Fibroblast of lung (primary cell): ENCODE measurements around the gene SCGB3A1.

ENCODE experiments used
- EZH2 ChIP-seq: IDR thresholded peaks from 2 replicates; pipeline ENCODE4 v1.5.1; 2012; ENCODE audit warnings: low read length, control low read depth, mild to moderate bottlenecking; ENCODE audit errors: missing control alignments
- TF ChIP-seq, protein P1 (sequence below), 2 donors: IDR thresholded peaks in 1 of 2; conservative IDR thresholded peaks in 1 of 2; 1 replicate in 1 of 2; 2 replicates in 1 of 2; pipeline ENCODE4 v1.5.1; 2011 to 2012; ENCODE audit warnings: low read length in 2 of 2, control low read depth in 1 of 2, inconsistent platforms in 1 of 2, low read depth in 1 of 2, mild to moderate bottlenecking in 1 of 2

DNA sequence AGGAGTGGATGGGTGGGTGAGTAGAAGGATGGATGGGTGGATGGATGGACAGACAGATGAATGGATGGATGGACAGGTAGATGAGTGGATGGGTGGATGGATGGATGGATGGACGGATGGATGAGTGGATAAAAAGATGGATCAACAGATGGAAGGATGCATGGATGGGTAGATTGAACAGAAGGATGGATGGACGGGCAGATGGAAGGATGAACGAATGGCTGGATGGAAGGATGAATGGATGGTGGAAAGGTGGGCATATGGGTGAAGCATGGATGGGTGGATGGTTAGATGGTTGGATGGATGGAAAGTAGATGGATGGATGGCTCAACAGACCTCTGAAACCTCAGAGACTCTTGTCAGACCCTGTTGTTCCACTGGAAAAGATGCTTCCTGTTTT, 48.0 kb upstream of the SCGB3A1 start:
- TF ChIP-seq, protein P1, sequence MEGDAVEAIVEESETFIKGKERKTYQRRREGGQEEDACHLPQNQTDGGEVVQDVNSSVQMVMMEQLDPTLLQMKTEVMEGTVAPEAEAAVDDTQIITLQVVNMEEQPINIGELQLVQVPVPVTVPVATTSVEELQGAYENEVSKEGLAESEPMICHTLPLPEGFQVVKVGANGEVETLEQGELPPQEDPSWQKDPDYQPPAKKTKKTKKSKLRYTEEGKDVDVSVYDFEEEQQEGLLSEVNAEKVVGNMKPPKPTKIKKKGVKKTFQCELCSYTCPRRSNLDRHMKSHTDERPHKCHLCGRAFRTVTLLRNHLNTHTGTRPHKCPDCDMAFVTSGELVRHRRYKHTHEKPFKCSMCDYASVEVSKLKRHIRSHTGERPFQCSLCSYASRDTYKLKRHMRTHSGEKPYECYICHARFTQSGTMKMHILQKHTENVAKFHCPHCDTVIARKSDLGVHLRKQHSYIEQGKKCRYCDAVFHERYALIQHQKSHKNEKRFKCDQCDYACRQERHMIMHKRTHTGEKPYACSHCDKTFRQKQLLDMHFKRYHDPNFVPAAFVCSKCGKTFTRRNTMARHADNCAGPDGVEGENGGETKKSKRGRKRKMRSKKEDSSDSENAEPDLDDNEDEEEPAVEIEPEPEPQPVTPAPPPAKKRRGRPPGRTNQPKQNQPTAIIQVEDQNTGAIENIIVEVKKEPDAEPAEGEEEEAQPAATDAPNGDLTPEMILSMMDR (conservative IDR thresholded peaks at IDR 0.05 in 1 of 2, IDR thresholded peaks at IDR 0.05 in 1 of 2; ENCODE audit: low read depth in 1 of 2, low read length in 2 of 2), result no peak
- no peak for TF ChIP-seq EZH2
